GM20000 (cell line): Measurements from ENCODE around the gene CA5A.

Source experiments
- DNase-seq: peaks from one replicate; pipeline ENCODE4 v3.0.0; 2012; ENCODE audit warnings: low spot score
- TF ChIP-seq, protein P1 (sequence below): IDR thresholded peaks from 2 replicates; pipeline ENCODE4 v1.5.1; 2012; ENCODE audit warnings: mild to moderate bottlenecking, control low read depth; ENCODE audit errors: extremely low read depth, missing control alignments

CA5A gene

DNA sequence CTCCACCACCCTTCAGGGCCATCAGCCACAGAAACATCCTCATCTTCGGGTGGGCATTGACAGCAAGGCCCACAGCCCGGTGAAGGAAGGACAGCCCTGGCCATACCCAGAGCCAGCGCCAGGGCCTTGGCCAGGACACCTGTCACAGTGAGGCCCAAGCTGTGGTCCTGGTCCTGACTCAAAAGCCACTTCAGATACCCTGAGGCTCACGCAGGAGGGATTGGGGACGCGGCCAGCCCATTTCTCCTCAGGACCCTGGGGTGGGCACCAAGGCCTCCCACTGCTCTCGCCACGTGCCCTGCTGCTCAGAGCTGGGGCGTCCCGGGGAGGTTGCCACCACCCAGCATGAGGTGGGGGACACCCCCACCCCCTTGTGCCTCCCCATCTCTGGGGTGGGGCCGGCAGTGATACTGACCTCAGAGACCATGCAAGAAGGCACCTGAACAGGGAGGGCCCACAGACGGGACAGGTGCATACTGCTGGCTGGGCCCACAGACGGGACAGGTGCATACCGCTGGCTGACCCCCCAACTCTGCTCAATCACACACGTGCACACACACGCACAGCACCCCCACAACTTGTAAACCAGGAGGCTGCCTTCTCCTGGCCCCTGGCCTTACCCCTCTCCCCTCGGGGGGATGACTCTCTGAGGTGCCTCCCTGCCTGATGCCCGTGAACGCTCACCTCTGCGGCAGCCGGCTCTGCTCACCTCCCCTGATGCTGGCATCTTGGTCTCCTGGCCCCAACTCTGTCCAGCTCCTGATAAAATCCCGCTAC is 81.2 kb downstream of the CA5A start:
- no peak for DNase-seq
- TF ChIP-seq, protein P1, sequence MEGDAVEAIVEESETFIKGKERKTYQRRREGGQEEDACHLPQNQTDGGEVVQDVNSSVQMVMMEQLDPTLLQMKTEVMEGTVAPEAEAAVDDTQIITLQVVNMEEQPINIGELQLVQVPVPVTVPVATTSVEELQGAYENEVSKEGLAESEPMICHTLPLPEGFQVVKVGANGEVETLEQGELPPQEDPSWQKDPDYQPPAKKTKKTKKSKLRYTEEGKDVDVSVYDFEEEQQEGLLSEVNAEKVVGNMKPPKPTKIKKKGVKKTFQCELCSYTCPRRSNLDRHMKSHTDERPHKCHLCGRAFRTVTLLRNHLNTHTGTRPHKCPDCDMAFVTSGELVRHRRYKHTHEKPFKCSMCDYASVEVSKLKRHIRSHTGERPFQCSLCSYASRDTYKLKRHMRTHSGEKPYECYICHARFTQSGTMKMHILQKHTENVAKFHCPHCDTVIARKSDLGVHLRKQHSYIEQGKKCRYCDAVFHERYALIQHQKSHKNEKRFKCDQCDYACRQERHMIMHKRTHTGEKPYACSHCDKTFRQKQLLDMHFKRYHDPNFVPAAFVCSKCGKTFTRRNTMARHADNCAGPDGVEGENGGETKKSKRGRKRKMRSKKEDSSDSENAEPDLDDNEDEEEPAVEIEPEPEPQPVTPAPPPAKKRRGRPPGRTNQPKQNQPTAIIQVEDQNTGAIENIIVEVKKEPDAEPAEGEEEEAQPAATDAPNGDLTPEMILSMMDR, result no peak

DNA sequence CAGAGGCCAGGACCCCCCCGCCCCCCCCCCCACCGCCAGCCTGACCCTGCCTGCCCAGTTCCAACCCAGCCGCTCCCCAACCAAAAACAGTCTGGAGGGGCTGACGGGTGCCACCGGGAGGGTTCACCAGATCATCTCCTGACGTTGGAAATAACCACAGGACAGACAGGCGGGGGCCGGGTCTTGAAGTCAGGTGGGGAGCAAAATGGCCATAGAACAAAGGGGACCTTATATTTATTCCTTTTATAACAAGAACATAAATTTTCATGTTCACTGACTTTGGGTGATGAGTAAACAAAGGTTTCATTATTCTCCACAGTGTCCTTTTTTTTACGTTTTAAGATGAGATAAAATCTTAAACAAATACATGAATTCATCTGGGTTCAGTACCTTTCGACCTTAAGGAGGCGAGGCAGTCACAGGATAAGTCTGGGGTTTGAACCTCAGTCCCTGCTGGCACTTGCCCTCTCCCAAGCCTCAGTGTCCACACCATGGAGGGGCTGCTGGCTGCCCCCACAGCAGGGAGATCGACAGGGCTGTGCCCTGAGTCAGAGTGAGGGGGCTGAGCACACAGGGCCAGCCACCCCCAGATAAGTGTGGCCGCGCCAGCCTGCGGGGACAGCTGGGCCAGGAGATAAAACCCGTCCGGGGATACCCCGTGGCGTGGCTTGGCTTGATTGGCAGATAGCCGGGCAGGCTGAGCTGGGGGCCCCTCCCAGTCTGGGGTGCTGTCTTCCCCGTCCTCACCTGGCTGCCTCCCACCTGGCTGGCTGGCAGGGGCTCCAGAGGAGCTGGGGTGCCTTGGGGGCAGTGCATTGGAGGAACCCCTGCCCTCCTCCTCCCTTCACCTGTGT is 82.0 kb downstream of the CA5A start:
- TF ChIP-seq, protein P1, result no peak
- DNase-seq, result no peak

DNA sequence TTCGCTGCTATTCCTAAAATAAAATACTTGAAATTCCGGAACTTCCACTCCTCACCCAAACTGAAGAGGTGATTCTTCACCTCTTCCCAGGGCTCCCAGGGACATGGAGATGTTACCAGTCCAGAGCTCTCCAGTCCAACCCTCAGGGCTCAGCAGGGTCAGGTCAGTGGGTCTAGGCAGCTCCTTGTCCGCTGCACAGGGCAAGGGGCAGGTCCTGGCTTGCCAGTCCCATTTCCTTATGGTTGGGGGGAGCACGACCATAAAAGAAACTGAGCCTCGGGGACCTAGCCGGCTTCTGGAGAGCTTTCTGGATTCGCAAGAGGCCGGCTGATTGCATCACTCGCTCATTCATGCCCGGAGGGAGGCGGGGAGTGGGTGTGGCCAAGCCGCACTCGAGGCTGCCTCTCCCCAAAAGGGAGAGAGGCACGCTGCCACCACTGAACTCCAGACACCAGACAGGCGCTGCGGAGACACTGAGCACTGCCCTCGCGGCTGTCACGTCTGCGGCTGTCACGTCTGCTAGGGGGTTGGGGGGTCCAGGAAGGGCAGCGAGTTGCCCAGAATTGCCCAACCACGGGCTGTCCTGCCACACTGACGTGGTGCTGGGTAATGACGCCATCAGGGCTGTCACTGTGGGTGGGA is 82.8 kb downstream of the CA5A start:
- DNase-seq, result peak; percentile 87
- TF ChIP-seq, protein P1, result no peak

DNA sequence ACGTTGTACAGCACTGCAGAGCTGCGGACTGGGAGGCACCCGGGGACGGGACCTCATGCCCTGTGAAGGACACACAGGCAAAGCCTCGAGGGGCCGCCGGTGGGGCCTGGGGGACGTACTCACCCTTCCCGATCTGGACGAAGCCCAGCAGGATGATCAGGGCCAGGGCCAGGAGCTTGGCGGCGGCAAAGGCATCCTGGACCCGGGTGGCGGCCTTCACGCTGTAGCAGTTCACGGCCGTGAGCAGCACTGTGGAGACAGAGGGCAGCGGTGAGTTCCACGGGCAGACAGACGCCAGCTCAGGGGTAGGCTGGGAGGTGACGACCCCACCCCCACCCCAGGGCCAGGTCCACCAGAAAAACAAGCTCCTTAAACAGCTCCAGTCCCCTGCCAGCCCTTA is 84.7 kb downstream of the CA5A start:
- TF ChIP-seq, protein P1, result no peak
- DNase-seq, result no peak

DNA sequence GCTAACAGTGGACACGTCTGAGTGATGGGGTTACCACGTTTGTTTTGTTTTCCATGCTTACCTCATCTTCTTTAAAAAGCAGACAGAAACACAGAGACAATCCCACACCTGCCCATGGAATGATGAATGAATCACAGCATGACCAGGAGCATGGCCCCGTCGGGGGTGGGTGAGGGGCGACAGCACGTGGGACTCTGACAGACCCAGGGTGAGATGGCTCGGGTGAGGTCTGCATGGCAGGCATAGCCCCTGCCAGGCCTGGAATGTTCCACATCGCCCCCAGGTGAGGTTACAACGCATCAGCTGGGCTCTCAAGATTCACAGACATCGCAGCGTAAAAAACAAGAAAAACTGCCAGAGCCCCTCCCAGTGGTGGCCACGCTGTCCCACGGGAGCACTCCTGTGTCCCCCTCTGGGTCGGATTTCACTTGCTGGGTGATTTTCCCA is 85.2 kb downstream of the CA5A start:
- TF ChIP-seq, protein P1, result no peak
- DNase-seq, result no peak

DNA sequence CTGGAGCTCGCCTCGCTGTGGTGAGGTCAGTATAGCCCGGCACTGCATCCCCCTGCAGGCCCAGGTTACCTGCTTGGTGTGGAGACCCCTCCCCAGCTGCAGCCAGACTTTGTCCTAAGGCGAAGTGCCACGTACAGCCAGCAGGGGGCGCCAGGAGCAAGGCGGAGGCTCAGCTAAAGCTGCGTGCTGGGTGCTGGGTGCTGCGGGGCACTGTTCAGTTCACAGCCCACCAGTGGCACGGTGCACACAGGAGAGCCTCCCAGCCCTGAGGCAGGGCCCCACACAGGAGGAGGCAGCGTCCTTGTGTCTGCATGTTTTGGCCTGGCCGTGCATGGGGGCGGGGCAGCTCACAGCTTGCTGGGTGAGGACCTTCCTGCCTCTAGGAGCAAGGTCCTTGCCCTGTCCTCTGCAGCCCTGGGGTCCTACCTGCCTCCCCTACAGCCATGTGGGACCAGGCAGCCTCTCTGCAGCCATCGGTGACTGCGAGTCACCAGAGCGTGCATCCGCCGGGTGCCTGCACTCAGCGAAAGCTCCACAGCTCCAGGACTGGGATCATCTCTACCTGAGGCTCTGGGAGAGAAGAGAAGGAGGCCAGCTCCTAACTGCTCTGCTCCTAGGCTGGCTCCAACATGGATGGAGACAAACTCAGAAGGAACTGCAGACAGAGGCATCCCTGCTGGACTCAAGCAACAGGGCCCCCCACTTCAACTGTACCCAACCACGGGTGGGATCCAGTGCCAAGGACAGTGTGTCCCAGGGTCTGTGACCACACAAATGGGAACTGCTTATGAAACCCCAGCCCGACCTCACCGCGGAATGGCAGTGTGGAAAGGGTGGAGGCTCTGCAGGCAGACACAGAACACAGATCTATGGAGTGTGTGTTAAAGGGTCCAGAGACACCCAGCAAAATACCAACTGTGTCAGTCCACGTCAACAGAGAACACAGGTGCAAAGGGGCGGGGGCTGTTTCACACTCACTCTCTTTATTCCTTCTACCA is 86.0 kb downstream of the CA5A start:
- DNase-seq, result peak; percentile 87
- TF ChIP-seq, protein P1, result peak; percentile 92
